Gastroesophageal sphincter (tissue), 3 donors: ENCODE results near the gene LRRC15.

ENCODE experiments used
- EP300 ChIP-seq: sonication (generic); formaldehyde crosslinking; IDR thresholded peaks from one replicate; pipeline ENCODE4 v1.6.1; 2017; ENCODE audit warnings: antibody characterized with exemption, mild to moderate bottlenecking
- POLR2A ChIP-seq, 2 donors: fragments of 450-650 bp; IDR thresholded peaks; one replicate each; pipeline ENCODE4 v1.6.1; 2017; ENCODE audit warnings: antibody characterized with exemption in 2 of 2, mild to moderate bottlenecking in 2 of 2, moderate library complexity in 1 of 2
- TF ChIP-seq, protein P1 (sequence below), 4 experiments: fragments of 200-600 bp in 2 of 4; fragments of 450-650 bp in 2 of 4; sonication (generic) in 1 of 4; IDR thresholded peaks; one replicate each; pipeline ENCODE4 v1.5.1; 2017 to 2019; ENCODE audit warnings: antibody characterized with exemption in 4 of 4, mild to moderate bottlenecking in 2 of 4, moderate library complexity in 2 of 4

DNA sequence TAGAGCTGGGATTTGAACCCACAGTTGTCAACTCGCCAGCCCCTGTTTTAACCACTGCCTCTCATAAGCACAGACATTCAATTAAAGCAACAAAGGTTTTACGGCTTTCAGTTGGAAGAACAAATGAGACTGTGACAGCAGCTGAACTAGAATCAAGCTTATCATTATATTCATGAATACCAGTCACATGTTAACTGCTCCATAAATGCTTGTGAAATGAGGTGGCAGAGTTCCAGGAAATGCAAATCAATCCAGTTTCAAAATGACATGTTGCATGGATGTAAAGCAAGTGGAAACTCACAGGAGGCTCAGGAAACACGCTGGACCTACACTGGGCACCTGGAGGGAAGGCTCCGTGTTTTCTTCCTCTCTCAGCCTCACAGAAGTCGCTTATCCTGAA lies 25.7 kb upstream of the LRRC15 start:
- TF ChIP-seq, protein P1, sequence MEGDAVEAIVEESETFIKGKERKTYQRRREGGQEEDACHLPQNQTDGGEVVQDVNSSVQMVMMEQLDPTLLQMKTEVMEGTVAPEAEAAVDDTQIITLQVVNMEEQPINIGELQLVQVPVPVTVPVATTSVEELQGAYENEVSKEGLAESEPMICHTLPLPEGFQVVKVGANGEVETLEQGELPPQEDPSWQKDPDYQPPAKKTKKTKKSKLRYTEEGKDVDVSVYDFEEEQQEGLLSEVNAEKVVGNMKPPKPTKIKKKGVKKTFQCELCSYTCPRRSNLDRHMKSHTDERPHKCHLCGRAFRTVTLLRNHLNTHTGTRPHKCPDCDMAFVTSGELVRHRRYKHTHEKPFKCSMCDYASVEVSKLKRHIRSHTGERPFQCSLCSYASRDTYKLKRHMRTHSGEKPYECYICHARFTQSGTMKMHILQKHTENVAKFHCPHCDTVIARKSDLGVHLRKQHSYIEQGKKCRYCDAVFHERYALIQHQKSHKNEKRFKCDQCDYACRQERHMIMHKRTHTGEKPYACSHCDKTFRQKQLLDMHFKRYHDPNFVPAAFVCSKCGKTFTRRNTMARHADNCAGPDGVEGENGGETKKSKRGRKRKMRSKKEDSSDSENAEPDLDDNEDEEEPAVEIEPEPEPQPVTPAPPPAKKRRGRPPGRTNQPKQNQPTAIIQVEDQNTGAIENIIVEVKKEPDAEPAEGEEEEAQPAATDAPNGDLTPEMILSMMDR (IDR thresholded peaks at IDR 0.05) = no peak
- TF ChIP-seq EP300 (no peak), POLR2A (IDR thresholded peaks at IDR 0.05) (no peak)
